CD1c-positive myeloid dendritic cell (primary cell): ENCODE results near the gene PDGFRB.

Experiments
- DNase-seq: peaks from one replicate; pipeline ENCODE4 v3.0.0-alpha.2; 2016; ENCODE audit errors: extremely low spot score

The PDGFRB gene

DNA sequence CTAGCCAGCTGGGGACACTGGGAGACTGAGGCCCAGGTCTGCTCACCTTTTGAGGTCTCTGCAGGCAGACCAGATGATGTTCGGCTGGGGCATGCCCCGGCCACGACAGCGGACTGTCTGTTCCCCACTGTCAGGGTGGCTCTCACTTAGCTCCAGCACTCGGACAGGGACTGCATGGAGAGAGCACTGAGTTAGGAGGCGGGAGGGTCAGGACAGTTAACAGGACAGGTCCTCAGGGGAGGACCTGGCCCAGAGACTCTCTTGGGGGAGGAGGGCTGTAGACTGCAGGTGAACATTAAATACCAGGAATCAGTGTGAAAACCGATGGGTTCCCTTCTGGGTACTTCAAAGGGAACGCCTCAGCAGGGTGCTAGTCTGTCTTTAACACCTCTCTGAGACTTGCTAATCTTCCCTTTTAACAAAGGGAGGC lies 25.1 kb downstream of the PDGFRB start:
- DNase-seq: no peak

DNA sequence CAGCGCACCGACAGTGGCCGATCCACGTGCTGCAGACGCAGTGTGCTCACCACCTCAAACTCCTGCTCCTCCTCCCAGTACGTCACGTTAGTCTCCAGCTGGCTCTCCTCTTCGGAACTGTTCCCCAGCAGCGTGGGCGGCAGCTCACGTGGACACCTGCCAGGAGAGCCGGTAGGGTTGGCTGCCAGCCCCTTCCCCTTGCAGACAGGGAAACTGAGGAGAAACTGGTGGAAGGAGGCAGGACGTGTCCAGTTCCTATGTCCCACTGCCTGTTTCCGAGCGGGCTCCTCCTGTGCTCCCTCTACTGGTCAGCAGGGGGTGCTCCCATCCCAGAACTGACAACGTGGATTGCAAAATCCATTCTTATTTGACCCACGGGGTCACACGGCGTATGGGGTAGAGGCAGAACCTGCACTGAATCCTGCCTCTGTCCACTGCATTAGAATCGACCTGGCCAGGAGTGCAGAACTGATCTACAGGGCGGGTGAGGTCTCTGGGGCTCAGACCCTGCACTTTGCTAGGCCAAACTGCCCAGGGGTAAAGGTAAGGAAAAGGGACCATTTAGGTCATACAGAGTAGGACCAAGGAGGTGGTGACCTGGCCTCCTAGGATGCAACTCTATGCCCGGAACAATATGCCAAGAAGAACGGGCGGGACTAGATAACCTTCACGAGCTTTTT lies 25.7 kb downstream of the PDGFRB start:
- peak; percentile 86 for DNase-seq

DNA sequence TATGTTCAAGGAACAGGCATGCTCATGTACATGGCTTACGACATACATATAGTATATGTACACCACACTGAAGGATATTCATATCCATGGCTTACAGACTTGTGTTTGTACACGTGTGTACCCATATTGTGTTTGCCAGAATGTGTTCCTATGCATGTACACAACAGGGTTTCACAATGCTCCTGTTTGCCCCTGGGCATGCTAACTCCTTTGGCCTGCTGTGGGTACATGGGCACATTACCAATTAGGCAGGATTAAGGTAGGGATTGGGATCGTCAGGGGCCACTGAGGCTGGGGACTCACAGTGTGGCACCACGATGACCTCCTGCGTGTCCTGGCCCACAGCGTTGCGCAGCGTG lies 26.2 kb downstream of the PDGFRB start:
- DNase-seq: no peak

DNA sequence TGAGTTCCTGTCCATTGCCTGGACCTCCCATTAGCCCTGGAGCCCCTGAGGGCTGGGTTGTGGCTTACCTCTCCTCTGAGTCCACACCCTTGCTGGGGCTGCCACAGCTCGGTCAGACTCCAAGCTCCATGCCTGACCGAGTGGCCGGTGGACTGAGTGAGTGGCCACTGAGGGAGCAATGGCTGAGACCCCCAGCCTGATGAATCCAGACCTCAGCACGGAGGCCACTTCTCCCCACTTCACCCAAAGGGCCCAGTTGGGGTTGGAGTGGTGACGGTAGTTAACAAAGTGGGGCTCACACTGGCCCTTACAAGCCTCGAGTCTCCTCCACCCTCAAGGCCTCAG lies 28.8 kb downstream of the PDGFRB start:
- no peak for DNase-seq

DNA sequence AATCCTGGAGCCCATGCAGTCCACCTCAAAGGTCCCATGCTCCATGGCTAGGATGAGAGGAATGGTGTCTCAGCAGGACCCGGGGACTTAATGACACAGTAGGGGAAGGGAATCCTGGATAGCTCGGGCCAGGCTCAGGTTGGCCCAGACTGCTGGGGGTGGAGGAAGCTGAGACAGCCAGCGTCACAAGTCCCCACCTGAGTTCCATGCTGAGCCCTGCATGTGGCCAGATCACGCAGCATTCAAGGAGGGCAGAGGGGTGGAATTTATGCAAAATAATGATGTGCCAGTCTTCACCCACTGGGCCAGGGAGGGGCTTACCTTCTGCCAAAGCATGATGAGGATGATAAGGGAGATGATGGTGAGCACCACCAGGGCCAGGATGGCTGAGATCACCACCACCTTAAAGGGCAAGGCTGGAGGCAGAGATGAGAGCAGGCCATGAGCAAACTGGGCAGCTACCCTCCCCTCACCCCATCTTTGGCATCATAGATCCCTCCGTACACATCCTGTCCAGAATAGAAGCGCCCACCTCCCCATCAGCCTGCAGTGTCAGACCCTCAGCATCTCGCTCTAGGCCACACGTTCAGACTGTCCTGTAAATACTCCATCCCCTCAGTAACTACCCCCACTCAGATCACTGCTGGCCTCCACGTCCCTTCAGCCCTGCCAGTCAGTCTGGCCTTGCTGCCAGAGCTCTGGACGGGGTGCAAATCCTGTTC lies 29.3 kb downstream of the PDGFRB start:
- DNase-seq: no peak

DNA sequence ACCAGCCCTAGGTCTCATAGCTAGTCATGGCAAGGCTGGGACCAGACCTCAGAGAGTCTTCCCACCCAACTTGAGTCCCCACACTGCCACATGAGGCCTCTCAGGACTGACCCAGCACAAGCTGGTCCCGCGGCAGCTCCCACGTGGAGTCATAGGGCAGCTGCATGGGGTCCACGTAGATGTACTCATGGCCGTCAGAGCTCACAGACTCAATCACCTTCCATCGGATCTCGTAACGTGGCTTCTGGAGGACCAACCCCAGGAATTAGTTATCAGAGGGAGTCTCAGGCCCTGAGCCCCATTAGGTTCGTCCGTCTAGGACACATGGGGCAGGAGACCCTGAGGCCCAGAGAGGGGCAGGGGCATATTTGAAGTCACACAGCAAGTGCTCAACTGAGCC lies 30.3 kb downstream of the PDGFRB start:
- no peak for DNase-seq

DNA sequence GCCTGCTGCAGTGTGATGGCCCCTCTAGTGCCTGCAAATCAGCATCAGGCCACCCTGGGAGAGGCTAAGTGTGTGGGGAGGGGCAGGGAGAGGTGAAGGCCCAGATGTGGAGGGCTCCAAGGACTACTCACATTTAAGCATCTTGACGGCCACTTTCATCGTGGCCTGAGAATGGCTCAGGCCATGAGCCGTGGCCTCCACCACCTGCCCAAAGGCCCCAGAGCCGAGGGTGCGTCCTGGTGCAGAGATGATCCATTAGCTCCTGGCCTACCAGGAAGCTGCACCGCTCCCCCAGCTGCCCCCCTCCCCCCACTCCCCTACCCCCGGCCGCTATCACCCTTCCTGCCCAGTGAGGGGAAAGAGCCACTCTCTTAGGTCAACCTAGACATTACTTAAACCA lies 31.0 kb downstream of the PDGFRB start:
- DNase-seq: no peak

DNA sequence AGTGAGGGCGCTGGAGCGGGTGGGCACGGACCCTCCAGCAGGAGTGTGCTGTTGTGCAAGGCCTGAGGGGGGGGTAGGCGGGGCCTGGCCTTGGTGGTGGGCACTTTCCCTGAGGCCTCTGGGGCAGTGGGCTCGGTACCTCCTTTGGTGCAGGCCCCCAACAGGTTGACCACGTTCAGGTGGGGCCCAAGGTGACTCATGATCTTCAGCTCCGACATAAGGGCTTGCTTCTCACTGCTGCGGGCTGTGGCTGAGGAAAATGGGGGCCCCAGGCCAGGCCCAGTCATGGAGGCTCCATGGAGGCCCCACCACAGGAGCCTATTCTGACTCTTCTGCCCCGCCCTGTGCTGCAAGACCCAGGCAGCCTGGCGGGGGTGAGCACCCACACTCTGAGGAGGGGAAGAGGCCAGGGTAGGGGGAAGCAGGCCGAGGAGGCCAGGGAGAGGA lies 31.5 kb downstream of the PDGFRB start:
- DNase-seq: peak; percentile 61

DNA sequence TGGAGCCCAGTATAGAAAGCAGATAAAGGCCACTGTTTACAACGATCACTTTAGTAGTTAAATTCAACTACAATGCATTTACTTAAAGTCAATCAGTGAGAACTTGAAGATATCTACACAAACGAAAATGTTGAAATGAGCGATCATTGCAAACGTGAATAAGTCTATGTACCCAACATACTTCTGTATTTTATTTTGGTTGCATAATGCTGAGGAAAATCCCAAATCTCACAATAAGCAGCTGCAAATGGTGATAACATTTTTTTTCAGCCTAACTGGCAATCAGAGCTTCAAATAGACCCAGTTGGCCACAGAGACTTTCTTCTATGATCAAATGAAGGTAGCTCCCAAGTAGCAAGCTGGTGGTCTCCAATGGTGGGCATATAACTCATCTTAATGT lies 32.1 kb downstream of the PDGFRB start:
- DNase-seq: peak; percentile 85

DNA sequence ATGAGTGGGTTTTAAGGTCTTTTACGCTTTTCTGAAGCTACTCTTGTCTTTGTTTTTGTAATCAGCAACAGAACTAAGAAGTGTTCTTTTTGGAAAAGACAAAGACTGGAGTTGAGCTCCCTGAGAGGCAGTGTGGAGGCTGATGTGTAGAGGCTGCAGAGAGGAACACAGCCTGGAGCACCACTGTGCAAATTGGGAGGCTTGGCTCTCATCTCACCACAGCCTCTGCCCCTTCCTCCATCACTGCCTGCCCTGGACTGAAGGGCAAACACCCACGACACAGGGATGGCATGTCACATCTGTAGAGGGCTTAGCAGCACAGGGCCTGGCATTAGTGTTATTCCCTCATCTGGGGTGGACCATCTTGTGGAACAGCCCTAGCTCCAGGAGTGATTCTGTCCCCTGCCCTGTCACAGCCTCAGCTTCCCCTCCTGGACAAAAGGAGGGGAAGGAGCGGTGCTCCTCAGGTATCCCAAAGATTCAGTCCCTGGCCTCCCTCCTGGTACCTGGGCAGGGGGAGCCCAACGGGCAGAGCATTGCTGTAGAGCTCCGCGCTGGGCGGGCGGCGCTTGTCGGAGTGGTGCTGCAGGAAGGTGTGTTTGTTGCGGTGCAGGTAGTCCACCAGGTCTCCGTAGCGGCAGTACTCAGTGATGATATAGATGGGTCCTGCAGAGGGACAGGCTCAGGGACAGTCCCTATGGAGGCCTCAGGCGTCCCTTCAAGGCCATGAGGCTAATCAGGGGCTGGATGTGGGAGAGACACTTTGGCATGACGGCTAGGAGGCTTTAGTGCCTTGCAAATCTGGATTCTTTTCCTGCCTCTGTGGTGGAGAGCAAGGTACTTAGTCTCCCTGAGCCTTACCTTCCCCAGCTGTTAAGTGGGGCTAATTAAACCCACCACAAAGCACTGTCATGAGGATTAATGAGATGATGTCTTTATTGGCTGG lies 32.8 kb downstream of the PDGFRB start:
- DNase-seq: no peak

DNA sequence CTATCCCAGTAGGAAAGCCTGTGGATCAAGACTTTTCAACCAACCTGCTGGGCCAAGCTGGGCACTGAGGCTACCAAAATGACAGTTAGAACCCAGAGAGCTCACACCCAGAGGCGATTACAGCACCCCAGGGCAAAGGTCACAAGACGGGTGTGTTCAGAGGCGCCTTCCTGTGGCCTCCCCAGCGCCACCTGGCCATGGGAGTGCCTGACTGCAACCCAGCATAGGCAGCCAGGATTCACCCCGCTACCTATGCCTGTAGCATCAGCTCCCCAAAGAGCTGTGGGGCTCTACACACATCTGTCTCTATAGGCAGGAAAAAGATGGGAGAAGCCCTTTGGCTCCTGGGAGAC lies 33.5 kb downstream of the PDGFRB start:
- peak; percentile 70 for DNase-seq

DNA sequence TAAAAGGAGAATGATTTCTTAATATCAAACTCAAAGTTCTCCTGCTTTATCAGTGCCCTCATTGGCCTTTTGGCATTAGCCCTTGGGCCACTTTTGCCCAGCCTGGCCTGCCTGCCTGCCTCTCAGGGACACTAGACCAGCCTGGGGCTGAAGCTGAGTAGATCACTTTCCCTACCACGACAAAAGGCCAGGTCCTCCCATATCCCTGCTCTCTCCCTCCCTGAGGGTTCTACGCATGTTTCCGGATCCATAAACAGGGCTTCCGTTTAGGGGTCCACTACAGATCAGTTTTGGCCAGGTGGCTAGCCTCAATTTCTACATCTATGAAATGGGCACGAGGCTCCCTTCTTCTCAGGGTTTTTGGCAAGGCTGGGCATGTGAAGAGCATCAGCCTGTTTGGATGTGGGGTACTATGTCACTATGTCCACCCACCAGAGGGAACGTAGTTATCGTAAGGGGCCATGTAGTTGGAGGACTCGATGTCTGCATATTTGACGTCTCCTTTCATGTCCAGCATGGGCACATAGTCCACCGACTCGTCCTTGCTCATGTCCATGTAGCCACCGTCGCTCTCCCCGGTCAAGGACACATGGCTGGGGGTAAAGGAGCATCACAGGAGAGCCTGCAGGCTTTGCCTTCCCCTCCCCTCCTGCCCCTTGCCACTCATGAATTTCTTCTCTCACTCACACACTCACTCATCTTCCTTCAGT lies 34.0 kb downstream of the PDGFRB start:
- no peak for DNase-seq

DNA sequence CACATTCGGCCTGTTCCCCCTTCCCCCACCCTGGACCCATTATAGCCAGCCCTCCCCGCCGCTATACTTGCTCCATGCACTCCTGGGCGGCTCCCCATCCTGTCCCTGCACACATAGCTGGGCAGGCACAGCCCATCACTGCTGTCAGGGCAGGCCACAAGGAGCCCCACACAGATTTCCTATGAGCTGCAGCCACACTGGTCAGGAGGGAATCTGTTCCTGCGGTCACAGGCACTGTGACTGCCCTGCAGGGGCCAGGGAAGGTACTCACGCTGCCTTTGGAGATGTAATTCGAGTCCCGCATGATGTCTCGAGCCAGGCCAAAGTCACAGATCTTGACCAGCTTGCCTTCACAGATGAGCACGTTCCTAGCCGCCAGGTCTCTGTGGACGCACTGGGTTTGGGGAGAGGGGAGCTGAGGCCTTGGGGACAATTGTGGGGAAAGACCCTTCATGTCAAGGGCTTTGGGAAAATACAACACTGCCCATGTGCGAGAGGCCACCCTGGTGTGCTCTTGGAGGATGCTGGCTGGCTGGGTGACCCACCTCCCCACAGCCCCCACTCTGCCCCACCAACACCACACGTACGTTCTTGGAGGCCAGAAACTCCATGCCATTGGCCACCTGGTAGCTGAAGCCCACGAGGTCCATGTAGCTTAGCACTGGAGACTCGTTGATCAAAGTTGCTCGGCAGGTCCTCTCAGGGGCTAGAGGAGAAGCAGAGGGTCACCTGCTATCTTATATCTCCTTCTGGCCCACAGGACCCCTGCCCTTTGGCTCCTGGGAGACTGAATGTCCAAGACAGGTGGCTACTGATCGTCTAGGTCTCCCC lies 34.8 kb downstream of the PDGFRB start:
- DNase-seq: no peak

DNA sequence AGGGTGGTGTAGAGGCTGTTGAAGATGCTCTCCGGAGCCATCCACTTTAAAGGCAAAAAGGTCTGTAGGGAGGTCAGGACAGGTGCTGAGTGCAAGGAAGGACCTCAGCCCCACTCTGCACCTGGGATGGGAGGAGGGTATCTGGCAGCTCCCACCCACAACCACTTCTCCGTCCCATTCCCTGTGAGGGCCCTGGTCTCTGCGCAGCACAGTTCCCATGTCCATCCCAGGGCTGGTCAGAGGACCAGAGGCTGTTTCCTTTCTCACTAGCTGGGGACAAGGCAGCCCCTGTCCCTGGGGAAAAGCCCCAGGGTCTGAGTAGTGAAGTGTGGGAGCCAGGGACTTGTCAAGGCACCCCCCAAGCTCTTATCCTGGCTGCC lies 35.6 kb downstream of the PDGFRB start:
- no peak for DNase-seq

DNA sequence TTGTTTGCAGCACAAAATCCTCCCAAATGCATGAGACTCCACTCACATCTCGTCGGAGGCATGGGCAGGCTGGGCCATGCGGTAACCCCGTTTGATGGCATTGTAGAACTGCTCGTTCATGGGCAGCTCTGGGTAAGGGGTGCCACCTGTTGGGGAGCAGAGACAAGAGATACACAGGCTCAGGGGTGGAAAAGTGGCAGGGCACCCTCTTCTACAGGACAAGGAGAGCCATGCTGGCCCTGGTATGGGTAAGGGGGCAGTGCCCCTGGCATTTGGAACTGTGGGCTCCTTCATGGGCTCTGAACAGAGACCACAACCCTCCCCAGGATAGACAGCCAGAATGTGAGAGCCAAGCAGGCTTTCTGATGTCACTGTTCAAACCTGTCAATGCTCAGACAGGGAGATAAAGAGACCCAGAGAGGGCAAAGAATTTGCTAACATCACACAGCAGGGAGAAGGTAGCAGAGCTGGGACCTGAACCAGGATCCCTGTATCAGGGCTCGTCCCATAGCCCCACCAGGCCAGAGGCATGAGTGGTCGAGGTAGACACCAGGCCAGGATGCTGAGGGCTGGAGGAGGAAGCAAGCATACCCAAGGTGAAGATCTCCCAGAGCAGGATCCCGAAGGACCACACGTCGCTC lies 36.1 kb downstream of the PDGFRB start:
- no peak for DNase-seq

DNA sequence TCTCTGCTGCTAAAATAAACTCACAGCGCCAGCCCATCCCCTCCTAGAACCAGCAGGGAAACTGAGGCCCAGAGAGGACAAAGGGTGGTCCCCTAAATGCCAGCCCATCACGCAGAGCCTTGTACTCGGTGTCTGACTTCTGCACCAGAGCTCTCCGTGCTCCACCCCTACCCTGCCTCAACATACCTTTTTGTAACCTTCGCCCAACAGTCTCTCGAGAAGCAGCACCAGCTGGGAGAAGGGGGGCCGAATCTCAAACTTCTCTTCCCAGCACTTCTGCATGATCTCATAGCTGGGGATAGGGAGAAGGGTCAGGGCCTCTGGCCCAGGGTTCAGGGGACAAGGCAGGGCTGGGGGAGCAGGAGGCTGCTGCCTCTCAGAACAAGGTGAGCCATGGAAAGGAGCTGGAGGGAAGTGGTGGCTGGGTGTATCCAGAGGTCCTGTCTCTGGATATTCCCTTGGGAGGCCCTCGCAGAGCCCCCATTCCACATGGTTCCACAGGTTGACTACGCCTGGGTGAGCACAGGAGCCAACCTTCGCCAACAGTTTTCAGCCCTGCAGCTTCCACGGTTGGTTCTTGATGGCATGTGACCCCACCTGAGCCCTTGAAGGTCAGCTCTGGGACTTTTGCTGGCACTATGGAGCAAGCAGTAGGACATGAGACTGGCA lies 37.0 kb downstream of the PDGFRB start:
- no peak for DNase-seq

DNA sequence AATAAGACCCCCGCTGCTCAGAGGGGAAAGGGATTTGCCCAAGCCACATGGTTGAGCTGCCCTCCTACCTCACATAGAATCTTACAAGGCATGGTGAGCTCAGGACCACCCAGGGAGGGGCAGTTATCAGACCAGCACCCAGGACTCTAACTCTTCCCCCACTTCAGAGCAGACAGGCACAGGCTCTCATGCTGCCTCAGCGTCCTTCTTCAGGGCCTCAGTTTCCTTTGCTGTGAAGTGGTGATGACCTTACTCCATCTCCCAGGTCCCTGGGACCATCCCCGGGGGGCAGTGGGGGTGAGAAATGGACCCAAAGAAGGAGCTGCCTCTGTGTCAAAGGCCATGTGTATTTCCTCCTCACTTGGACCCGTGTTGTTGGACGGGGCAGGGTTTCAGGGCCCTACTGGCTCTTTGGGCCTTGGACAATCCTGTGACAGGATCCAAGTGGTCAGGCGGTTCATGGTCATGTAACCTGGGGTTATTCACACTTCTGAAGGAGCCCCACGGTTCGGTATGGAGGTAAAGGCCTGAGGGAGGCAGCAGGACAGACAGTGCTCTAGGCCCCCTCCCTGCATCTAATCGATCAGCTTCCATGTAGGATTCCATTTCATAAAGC lies 37.6 kb downstream of the PDGFRB start:
- DNase-seq: no peak

DNA sequence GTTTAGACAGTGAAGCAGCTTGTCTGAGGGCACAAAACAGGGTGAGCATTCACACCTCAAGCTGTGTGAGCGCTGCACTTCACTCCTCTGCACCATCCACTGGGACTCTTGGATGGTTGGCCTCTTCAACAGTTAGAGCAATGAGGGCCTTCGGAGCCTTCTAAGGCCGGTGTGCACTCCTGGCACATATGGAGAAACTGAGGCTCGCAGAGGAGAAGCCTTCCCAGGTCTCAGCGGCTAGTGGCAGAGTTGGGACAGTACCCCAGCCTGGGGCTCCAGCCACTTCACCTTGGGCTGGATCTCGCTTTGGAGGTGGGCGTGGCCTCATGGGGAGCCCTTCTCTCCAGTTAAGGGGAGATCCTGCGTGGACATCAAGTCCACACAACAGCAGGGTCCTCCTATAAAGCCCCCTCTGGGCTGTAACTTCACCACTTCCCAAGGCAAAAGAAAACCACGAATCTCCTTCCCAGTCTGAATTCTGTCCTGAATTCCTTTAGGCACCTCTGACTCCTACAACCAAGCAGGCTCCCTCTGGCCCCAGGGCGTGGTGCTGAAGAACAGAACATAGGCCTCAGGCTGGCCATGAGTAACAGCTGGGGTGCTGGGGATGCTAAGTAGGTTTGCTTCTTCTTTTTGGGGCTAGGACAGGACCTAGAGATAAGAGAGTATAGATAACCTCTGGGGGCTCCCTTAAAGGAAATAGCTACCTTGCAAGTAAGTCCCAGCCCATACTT lies 38.8 kb downstream of the PDGFRB start:
- no peak for DNase-seq
